Stimulated activated CD4-positive, alpha-beta T cell treated with anti-CD3 and anti-CD28 coated beads, TNF-alpha, amount 100 ng/mL, for 4 hours (primary cell): ENCODE results near the gene RPS15A.

Experiments used
- DNase-seq, 3 experiments: peaks; one replicate each; pipeline ENCODE4 v3.0.0-alpha.2; 2020; ENCODE audit warnings: low read depth in 3 of 3

RPS15A gene

GRCh38 chr16:18789850-18790706, at the start of gene RPS15A:
RPS15A (minus strand) TSS chr16:18790334; CDS start chr16:18789113, 1,221 bp downstream.
- DNase-seq: peak; percentile 70 to 90 (median 84)

- no peak for DNase-seq
Observed at GRCh38 chr16:18839555-18839954, 49.4 kb upstream of the RPS15A start.

GRCh38 chr16:18836702-18837101, 46.6 kb upstream of the RPS15A start:
- no peak for DNase-seq

- no peak for DNase-seq
Observed at GRCh38 chr16:18834864-18835263, 44.7 kb upstream of the RPS15A start.

GRCh38 chr16:18833707-18834505, 43.8 kb upstream of the RPS15A start:
- no peak for DNase-seq

- DNase-seq: no peak
Observed at GRCh38 chr16:18832613-18833012, 42.5 kb upstream of the RPS15A start.

- DNase-seq: no peak
Observed at GRCh38 chr16:18832006-18832405, 41.9 kb upstream of the RPS15A start.

GRCh38 chr16:18829251-18829650, 39.1 kb upstream of the RPS15A start:
- DNase-seq: no peak

GRCh38 chr16:18827890-18828289, 37.8 kb upstream of the RPS15A start:
- DNase-seq: no peak

- DNase-seq: no peak
Observed at GRCh38 chr16:18816286-18816685, 26.2 kb upstream of the RPS15A start.

- no peak for DNase-seq
Observed at GRCh38 chr16:18811925-18812324, 21.8 kb upstream of the RPS15A start.

GRCh38 chr16:18809165-18809564, 19.0 kb upstream of the RPS15A start:
- DNase-seq: no peak

- no peak for DNase-seq
Observed at GRCh38 chr16:18805257-18805773, 15.2 kb upstream of the RPS15A start.

GRCh38 chr16:18804540-18804939, 14.4 kb upstream of the RPS15A start:
- no peak for DNase-seq

GRCh38 chr16:18803569-18804462, 13.7 kb upstream of the RPS15A start:
- no peak for DNase-seq

- DNase-seq: no peak
Observed at GRCh38 chr16:18802767-18803343, 12.7 kb upstream of the RPS15A start.

GRCh38 chr16:18801145-18801972, 11.2 kb upstream of the RPS15A start, which contains the start of gene ARL6IP1:
ARL6IP1 (minus strand) TSS chr16:18801549; CDS start chr16:18801466, 83 bp downstream.
- peak; percentile 94 to 97 (median 96) for DNase-seq

- DNase-seq: no peak
Observed at GRCh38 chr16:18800775-18801144, 10.6 kb upstream of the RPS15A start.

- no peak for DNase-seq
Observed at GRCh38 chr16:18800293-18800692, 10.2 kb upstream of the RPS15A start.

GRCh38 chr16:18799500-18799899, 9.4 kb upstream of the RPS15A start:
- DNase-seq: no peak
